GM12875 (cell line): ENCODE results near the gene ITGA3.

Experiments used
- H3K4me3 ChIP-seq: one replicate; pipeline ENCODE4 v1.5.1; 2011; ENCODE audit warnings: low read depth, low read length, control low read depth
- TF ChIP-seq, protein P1 (sequence below): IDR thresholded peaks from 2 replicates; pipeline ENCODE4 v1.5.1; 2011; ENCODE audit warnings: low read depth, mild to moderate bottlenecking, control low read depth, inconsistent platforms, low read length, moderate library complexity, borderline replicate concordance; ENCODE audit not compliant: insufficient read depth

The ITGA3 gene

GRCh38 chr17:50021681-50022370, 34.1 kb upstream of the ITGA3 start:
- TF ChIP-seq, protein P1, sequence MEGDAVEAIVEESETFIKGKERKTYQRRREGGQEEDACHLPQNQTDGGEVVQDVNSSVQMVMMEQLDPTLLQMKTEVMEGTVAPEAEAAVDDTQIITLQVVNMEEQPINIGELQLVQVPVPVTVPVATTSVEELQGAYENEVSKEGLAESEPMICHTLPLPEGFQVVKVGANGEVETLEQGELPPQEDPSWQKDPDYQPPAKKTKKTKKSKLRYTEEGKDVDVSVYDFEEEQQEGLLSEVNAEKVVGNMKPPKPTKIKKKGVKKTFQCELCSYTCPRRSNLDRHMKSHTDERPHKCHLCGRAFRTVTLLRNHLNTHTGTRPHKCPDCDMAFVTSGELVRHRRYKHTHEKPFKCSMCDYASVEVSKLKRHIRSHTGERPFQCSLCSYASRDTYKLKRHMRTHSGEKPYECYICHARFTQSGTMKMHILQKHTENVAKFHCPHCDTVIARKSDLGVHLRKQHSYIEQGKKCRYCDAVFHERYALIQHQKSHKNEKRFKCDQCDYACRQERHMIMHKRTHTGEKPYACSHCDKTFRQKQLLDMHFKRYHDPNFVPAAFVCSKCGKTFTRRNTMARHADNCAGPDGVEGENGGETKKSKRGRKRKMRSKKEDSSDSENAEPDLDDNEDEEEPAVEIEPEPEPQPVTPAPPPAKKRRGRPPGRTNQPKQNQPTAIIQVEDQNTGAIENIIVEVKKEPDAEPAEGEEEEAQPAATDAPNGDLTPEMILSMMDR: no peak
- H3K4me3 ChIP-seq: no peak overlapping the region

DNA sequence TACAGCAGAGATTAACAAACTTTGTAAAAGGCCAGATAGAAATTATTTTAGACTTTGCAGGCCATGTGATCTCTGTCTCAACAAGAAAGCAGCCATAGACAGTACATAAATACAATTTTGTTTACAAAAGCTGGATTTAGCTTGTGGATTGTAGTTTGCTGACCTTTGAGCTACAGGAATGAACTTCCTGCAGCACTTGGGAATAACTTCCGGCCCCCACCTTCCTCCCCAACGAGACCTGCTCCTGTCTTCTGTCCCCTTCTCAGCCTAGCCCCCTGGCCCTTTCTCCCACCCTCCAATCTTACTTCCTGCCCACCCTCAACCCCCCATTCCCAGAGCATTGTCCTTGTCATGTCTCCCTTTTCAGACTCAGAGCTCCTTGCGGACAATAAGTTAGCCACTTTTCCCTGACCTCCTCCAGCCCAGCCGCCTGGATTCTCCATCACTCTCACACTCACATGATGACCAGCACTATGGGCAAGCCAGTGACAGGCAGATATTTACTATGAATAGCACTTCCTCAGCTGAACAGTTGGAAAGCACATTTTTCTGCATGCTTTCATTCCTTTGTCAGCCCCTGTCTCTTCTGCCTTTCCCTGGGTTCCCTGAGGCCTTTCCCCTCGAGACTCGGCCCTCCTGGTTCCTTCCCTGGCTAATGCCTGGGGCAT, 33.3 kb upstream of the ITGA3 start:
- H3K4me3 ChIP-seq: no peak overlapping the region
- TF ChIP-seq, protein P1: no peak

GRCh38 chr17:50023520-50023919, 32.4 kb upstream of the ITGA3 start:
- TF ChIP-seq, protein P1: no peak

DNA sequence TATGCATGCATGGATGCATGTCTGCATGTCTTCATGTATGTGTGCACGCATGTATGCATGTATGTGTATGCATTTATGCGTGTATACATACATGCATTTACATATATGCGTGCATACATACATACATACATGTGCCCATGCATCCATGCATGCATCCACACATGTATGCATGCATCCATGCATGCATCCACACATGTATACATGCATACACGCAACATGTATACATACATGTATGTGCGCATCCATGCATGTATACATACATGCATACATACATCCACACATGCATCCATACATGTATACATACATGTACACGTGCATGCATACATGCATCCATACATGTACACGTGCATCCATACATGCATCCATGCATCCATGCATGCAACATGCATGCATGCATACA, 31.1 kb upstream of the ITGA3 start:
- H3K4me3 ChIP-seq: no peak overlapping the region
- TF ChIP-seq, protein P1: no peak

More at GRCh38 chr17:50023520-50023919, 32.4 kb upstream of the ITGA3 start:
- H3K4me3 ChIP-seq: no peak overlapping the region

- no peak overlapping the region for H3K4me3 ChIP-seq
Measured at GRCh38 chr17:50026046-50026675, 29.7 kb upstream of the ITGA3 start.

GRCh38 chr17:50026837-50027171, 29.1 kb upstream of the ITGA3 start:
- TF ChIP-seq, protein P1: peak; percentile 94
- H3K4me3 ChIP-seq: no peak overlapping the region

More at GRCh38 chr17:50026046-50026675, 29.7 kb upstream of the ITGA3 start:
- TF ChIP-seq, protein P1: no peak

GRCh38 chr17:50027172-50027880, 28.6 kb upstream of the ITGA3 start:
- TF ChIP-seq, protein P1: no peak
- H3K4me3 ChIP-seq: no peak overlapping the region
